Epithelial cell of esophagus (primary cell): ENCODE results near the gene KCTD21.

Experiments
- DNase-seq: peaks from one replicate; pipeline ENCODE4 v3.0.0; 2010; ENCODE audit warnings: low read depth
- H3K4me3 ChIP-seq: 2 replicates; pipeline ENCODE4 v1.5.1; 2011; ENCODE audit warnings: mild to moderate bottlenecking, low read length, control low read depth
- CTCF ChIP-seq: IDR thresholded peaks from 2 replicates; pipeline ENCODE4 v1.5.1; 2011; ENCODE audit warnings: low read depth, mild to moderate bottlenecking, low read length, control low read depth, inconsistent platforms; ENCODE audit not compliant: insufficient read depth; ENCODE audit errors: missing control alignments

Gene KCTD21

GRCh38 chr11:78217650-78218541, 29.5 kb upstream of the KCTD21 start:
- no peak for DNase-seq
- TF ChIP-seq CTCF: no peak

GRCh38 chr11:78216571-78217287, 28.3 kb upstream of the KCTD21 start:
- peak; percentile 68 for DNase-seq
- no peak overlapping the region for H3K4me3 ChIP-seq
- TF ChIP-seq CTCF: no peak

More at GRCh38 chr11:78217650-78218541, 29.5 kb upstream of the KCTD21 start:
- no peak overlapping the region for H3K4me3 ChIP-seq

- no peak for TF ChIP-seq CTCF
- no peak overlapping the region for H3K4me3 ChIP-seq
- DNase-seq: no peak
These were observed 27.6 kb upstream of the KCTD21 start for GRCh38 chr11:78216021-78216420.

- no peak overlapping the region for H3K4me3 ChIP-seq
- DNase-seq: no peak
- no peak for TF ChIP-seq CTCF
These were observed 26.1 kb upstream of the KCTD21 start for GRCh38 chr11:78214331-78215194.

- no peak for TF ChIP-seq CTCF
- no peak for DNase-seq
These were observed 25.3 kb upstream of the KCTD21 start for GRCh38 chr11:78213526-78214330.

More at GRCh38 chr11:78213526-78214330, 25.3 kb upstream of the KCTD21 start:
- H3K4me3 ChIP-seq: no peak overlapping the region
